Measurements from ENCODE around the gene ZNF626.

- TF ChIP-seq CTCF (IDR thresholded peaks at IDR 0.05) (no peak), POLR2A (IDR thresholded peaks at IDR 0.05) (no peak)
Measured at GRCh38 chr19:20640023-20640422, 21.3 kb downstream of the ZNF626 start.

Measured in uterus (tissue), 2 donors.